Tibial nerve (tissue), 4 donors: ENCODE measurements around the gene RNF157.

Experiments used
- CTCF ChIP-seq, 5 experiments: fragments of 200-600 bp in 3 of 5; fragments of 450-650 bp in 2 of 5; sonication (generic) in 3 of 5; IDR thresholded peaks; one replicate each; pipeline ENCODE4 v1.5.1; 2016 to 2019; ENCODE audit warnings: antibody characterized with exemption in 5 of 5, mild to moderate bottlenecking in 3 of 5, moderate library complexity in 2 of 5
- EP300 ChIP-seq, 2 donors: sonication (generic); formaldehyde crosslinking; IDR thresholded peaks; one replicate each; pipeline ENCODE4 v1.6.1; 2017; ENCODE audit warnings: antibody characterized with exemption in 2 of 2, mild to moderate bottlenecking in 1 of 2
- POLR2A ChIP-seq, 2 donors: fragments of 450-650 bp; IDR thresholded peaks; one replicate each; pipeline ENCODE4 v1.6.1; 2017; ENCODE audit warnings: antibody characterized with exemption in 2 of 2, mild to moderate bottlenecking in 2 of 2, moderate library complexity in 2 of 2

GRCh38 chr17:76233588-76234353 is 6.5 kb downstream of the RNF157 start:
- TF ChIP-seq CTCF (IDR thresholded peaks at IDR 0.05), result no peak
- TF ChIP-seq POLR2A (IDR thresholded peaks at IDR 0.05), result no peak
- no peak for TF ChIP-seq EP300 (IDR thresholded peaks at IDR 0.05)
